GM12865 (cell line): ENCODE measurements around the gene ELN.

ENCODE experiments used
- DNase-seq: peaks from one replicate; pipeline ENCODE4 v3.0.0; 2010; ENCODE audit warnings: low read depth
- H3K4me3 ChIP-seq: 2 replicates; pipeline ENCODE4 v1.5.1; 2011; ENCODE audit warnings: mild to moderate bottlenecking, low read depth, low read length, control low read depth
- CTCF ChIP-seq: IDR thresholded peaks from 2 replicates; pipeline ENCODE4 v1.5.1; 2011; ENCODE audit warnings: low read length, control low read depth, low read depth, inconsistent platforms; ENCODE audit not compliant: insufficient read depth; ENCODE audit errors: missing control alignments

ELN gene

DNA sequence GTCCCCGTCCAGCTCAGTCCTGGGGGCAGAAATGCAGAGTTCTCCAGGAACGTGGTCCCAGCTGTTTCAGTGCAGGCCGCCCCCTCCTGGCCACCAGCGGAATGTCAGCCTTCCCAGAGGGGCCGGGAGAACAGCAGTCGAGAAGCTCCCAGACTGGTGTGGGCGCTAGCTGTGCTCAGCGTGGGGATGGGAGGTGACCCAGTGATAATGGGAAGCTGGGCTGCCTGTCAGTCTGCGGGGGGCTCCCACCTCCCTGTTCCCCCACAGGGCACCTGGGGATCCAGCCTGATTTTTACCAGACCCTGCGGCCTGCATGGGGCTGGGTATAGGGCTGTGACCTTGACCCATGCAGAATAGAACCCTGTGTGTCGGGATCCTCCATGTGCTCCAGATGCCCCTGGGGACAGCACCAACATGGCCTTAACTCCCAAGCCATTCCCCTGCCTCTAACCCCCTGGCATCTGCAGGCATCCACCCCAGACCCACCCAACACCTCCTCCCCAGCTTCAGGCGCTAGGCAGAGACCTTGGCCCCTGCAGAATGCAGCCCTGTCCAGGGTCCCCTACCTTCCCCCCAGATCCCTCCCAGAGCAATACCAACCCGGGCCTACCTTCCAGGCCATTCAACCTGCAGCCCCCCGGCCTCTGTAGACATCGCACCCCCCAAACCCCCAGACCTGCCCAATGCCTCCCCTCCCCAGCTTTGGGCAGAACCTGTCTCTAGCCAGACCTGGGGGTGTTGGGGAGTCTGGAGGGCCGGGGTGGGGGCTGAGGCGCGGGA, 880 bp upstream of the ELN start:
- no peak overlapping the region for H3K4me3 ChIP-seq
- peak; percentile 56 for DNase-seq
- peak; percentile 97 for TF ChIP-seq CTCF

- DNase-seq, result no peak
- H3K4me3 ChIP-seq, result no peak overlapping the region
- no peak for TF ChIP-seq CTCF
Measured at GRCh38 chr7:74028321-74028838, 407 bp downstream of the ELN start.

GRCh38 chr7:74029089-74029785, 1.3 kb downstream of the ELN start:
- H3K4me3 ChIP-seq, result no peak overlapping the region
- no peak for TF ChIP-seq CTCF
- no peak for DNase-seq

DNA sequence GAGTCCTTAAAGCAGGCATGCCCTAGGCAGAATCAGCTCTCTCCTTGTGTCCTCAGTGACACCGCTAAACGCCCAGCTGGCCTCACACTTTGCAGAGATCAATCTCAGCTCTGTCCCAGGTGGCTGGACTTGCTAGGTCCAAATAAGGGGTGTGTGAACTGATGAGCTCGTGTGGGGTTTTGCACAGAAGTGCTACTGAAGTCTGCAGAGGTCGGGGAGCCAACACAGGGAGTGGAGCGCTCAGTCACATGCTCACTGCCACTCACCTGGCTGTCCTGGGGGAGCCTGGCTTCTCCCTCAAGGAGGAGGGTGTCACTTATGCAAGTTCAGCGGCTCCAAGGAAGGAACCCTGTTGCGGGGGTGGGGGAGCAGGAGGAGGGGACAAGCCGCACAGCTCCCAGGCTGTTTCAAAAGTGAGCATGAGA, 2.0 kb downstream of the ELN start:
- DNase-seq, result no peak
- no peak for TF ChIP-seq CTCF
- H3K4me3 ChIP-seq, result no peak overlapping the region

DNA sequence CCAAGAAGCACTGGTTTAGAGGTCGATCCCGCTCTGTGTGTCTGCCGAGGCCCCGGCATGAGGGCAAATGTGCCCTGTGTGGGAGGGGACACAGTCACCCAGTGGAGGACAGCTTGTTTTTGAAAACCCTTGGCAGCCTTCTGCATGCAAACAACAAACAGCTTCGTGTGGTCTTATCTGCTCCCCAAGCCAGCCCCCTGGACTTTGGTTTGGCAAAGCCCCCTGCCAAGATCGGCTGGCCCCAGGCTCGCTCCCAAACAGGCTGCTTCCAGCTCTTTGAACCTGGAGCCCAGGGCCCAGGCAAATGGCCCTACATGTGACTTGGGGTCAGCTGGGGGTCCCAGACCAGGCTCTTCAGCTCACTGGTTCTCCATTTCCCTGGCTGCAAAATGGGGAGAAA, 2.9 kb downstream of the ELN start:
- no peak overlapping the region for H3K4me3 ChIP-seq
- no peak for TF ChIP-seq CTCF
- DNase-seq, result no peak

GRCh38 chr7:74031403-74032190, 3.6 kb downstream of the ELN start:
- no peak overlapping the region for H3K4me3 ChIP-seq
- no peak for DNase-seq
- no peak for TF ChIP-seq CTCF
